ENCODE data around the gene GLA. TPM values are rescaled to one million over a fixed set of nuclear protein-coding genes. Genes with fewer than 3 reads are reported as not detected.
A peak's percentile ranks its signal among the peaks of the same experiment; 100 is the strongest.

Gene GLA
- total RNA-seq, 1 experiment from 2014 or later = 54.8 TPM

- peaks cover 12% of the 10 kb centered on the region for H3K4me1 ChIP-seq (ENCODE audit: insufficient read depth, low read length)
- peaks cover 77% of the 10 kb centered on the region for H3K79me2 ChIP-seq (ENCODE audit: low read length)
- no peak overlapping the region for H3K27ac ChIP-seq (ENCODE audit: low read length)
- intact Hi-C loops (cut with micrococcal nuclease) = no loop called here
- ATAC-seq = no peak
- no peaks in the 10 kb centered on the region for H3F3A ChIP-seq (ENCODE audit: low read length, unreplicated experiment)
- no peak for DNase-seq
- peak overlapping the region; percentile 95 for H3K9ac ChIP-seq (ENCODE audit: low read length)
- no peak overlapping the region for H2AFZ ChIP-seq (ENCODE audit: low read length)
- TF ChIP-seq CTCF (conservative IDR thresholded peaks at IDR 0.05; ENCODE audit: low read depth, low read length) = no peak
- TF ChIP-seq EZH2phosphoT487 (IDR thresholded peaks at IDR 0.05; ENCODE audit: borderline replicate concordance, low read length) = no peak
- TF ChIP-seq EZH2 (IDR thresholded peaks at IDR 0.05; ENCODE audit: low read length, unreplicated experiment) = no peak
- no peaks in the 10 kb centered on the region for H3K9me2 ChIP-seq (replicated peaks; ENCODE audit: low read length)
- H4K20me1 ChIP-seq (ENCODE audit: low read length) = peaks cover 11% of the 10 kb centered on the region; the same call in 1 of the 2 replicates
- BruUV-seq (replicated peaks) = no TSS peak
- peak overlapping the region; percentile 89 for H3K4me2 ChIP-seq (ENCODE audit: low read length)
- no peaks in the 10 kb centered on the region for H3K9me3 ChIP-seq (ENCODE audit: low read length)
- POLR2A ChIA-PET (ENCODE audit: unreplicated experiment) = no interaction called here
- H3K27me3 ChIP-seq (ENCODE audit: low read length) = no peaks in the 10 kb centered on the region
- CTCF ChIA-PET = no interaction called here
- peaks cover 15% of the 10 kb centered on the region; the same call in 1 of the 2 replicates for H3K36me3 ChIP-seq (ENCODE audit: low read depth, low read length)
- peak overlapping the region; percentile 95 for H3K4me3 ChIP-seq (ENCODE audit: low read length)
Measured at GRCh38 chrX:101409043-101409442, 1.3 kb upstream of the GLA start.

- Histone ChIP-seq H3K27ac (ENCODE audit: low read length) (peak overlapping the region; percentile 84), H3K4me3 (ENCODE audit: low read length) (peak overlapping the region; percentile 95), H3K9me3 (ENCODE audit: low read length) (no peaks in the 10 kb centered on the region), H3K9ac (ENCODE audit: low read length) (peak overlapping the region; percentile 95), H3F3A (ENCODE audit: low read length, unreplicated experiment) (no peaks in the 10 kb centered on the region), H3K36me3 (ENCODE audit: low read depth, low read length) (peaks cover 15% of the 10 kb centered on the region; the same call in 1 of the 2 replicates), H3K4me2 (ENCODE audit: low read length) (peak overlapping the region; percentile 89), H4K20me1 (ENCODE audit: low read length) (peaks cover 11% of the 10 kb centered on the region; the same call in 1 of the 2 replicates), H3K27me3 (ENCODE audit: low read length) (no peaks in the 10 kb centered on the region), H3K9me2 (replicated peaks; ENCODE audit: low read length) (no peaks in the 10 kb centered on the region), H3K79me2 (ENCODE audit: low read length) (peaks cover 77% of the 10 kb centered on the region), H2AFZ (ENCODE audit: low read length) (peak overlapping the region; percentile 74), H3K4me1 (ENCODE audit: insufficient read depth, low read length) (peaks cover 12% of the 10 kb centered on the region)
- TF ChIP-seq EZH2phosphoT487 (IDR thresholded peaks at IDR 0.05; ENCODE audit: borderline replicate concordance, low read length) (no peak), CTCF (conservative IDR thresholded peaks at IDR 0.05; ENCODE audit: low read depth, low read length) (no peak), EZH2 (IDR thresholded peaks at IDR 0.05; ENCODE audit: low read length, unreplicated experiment) (no peak)
- CTCF ChIA-PET = no interaction called here
- ATAC-seq (no peak; the same call in 1 of the 2 replicates), DNase-seq (no peak)
- POLR2A ChIA-PET (ENCODE audit: unreplicated experiment) = no interaction called here
- intact Hi-C loops (cut with micrococcal nuclease) = loop anchor here (1.0 kb wide), 1 partner anchor 18 kb away; no protein-coding TSS in a partner anchor
- BruUV-seq (replicated peaks) = TSS peak; percentile 71
Measured at GRCh38 chrX:101408532-101408841, 762 bp upstream of the GLA start.

- DNase-seq (no peak), ATAC-seq (peak; percentile 21)
- peak overlapping the region; percentile 90 for H3K4me2 ChIP-seq (ENCODE audit: low read length)
- peak overlapping the region; percentile 84 for H3K27ac ChIP-seq (ENCODE audit: low read length)
- peaks cover 12% of the 10 kb centered on the region for H3K4me1 ChIP-seq (ENCODE audit: insufficient read depth, low read length)
- peak overlapping the region; percentile 95 for H3K4me3 ChIP-seq (ENCODE audit: low read length)
- no peaks in the 10 kb centered on the region for H3F3A ChIP-seq (ENCODE audit: low read length, unreplicated experiment)
- POLR2A ChIA-PET (ENCODE audit: unreplicated experiment) = no interaction called here
- peak overlapping the region; percentile 73 for H2AFZ ChIP-seq (ENCODE audit: low read length)
- H4K20me1 ChIP-seq (ENCODE audit: low read length) = peaks cover 11% of the 10 kb centered on the region; the same call in 1 of the 2 replicates
- no peaks in the 10 kb centered on the region for H3K9me3 ChIP-seq (ENCODE audit: low read length)
- H3K79me2 ChIP-seq (ENCODE audit: low read length) = peaks cover 74% of the 10 kb centered on the region
- TF ChIP-seq CTCF (conservative IDR thresholded peaks at IDR 0.05; ENCODE audit: low read depth, low read length) (no peak), EZH2 (IDR thresholded peaks at IDR 0.05; ENCODE audit: low read length, unreplicated experiment) (no peak), EZH2phosphoT487 (IDR thresholded peaks at IDR 0.05; ENCODE audit: borderline replicate concordance, low read length) (no peak)
- no peaks in the 10 kb centered on the region for H3K9me2 ChIP-seq (replicated peaks; ENCODE audit: low read length)
- H3K9ac ChIP-seq (ENCODE audit: low read length) = peak overlapping the region; percentile 95
- CTCF ChIA-PET = no interaction called here
- intact Hi-C loops (cut with micrococcal nuclease) = no loop called here
- peaks cover 10% of the 10 kb centered on the region; the same call in 1 of the 2 replicates for H3K36me3 ChIP-seq (ENCODE audit: low read depth, low read length)
- TSS peak; percentile 81 for BruUV-seq (replicated peaks)
- H3K27me3 ChIP-seq (ENCODE audit: low read length) = no peaks in the 10 kb centered on the region
Measured at GRCh38 chrX:101407167-101407747, 468 bp downstream of the GLA start.

Data from PC-3 (cell line).